Measurements from ENCODE around the gene SLC25A38. TPM values are rescaled to one million over a fixed set of nuclear protein-coding genes. Genes with fewer than 3 reads are reported as not detected.

Gene SLC25A38
- total RNA-seq, 1 experiment from 2014 or later: 48.2 TPM

- Histone ChIP-seq H3K27ac (ENCODE audit: insufficient read length, low read depth, low read length) (no peak overlapping the region), H3K27me3 (ENCODE audit: insufficient read depth, low read length) (no peaks in the 10 kb centered on the region), H3K23ac (ENCODE audit: insufficient read length, low read depth, low read length) (no peak overlapping the region), H4K8ac (replicated peaks; ENCODE audit: insufficient read length, low read depth, low read length) (no peak overlapping the region), H3K14ac (ENCODE audit: insufficient read depth, low read length) (no peak overlapping the region), H2AFZ (ENCODE audit: low read length) (no peak overlapping the region), H3K18ac (ENCODE audit: insufficient read length, low read depth, low read length) (no peak overlapping the region), H3T11ph (ENCODE audit: low read length) (no peak overlapping the region), H2BK12ac (ENCODE audit: insufficient read length, low read depth, low read length) (no peak overlapping the region), H4K91ac (ENCODE audit: insufficient read length, low read depth, low read length) (no peak overlapping the region), H3K79me2 (ENCODE audit: insufficient read depth, low read length) (no peaks in the 10 kb centered on the region), H3K9me3 (ENCODE audit: control insufficient read depth, low read depth, low read length) (no peaks in the 10 kb centered on the region), H4K5ac (ENCODE audit: insufficient read length, low read depth, low read length) (no peak overlapping the region), H2BK20ac (ENCODE audit: low read depth, low read length, poor library complexity, severe bottlenecking) (no peak overlapping the region), H3K23me2 (ENCODE audit: insufficient read length, low read depth, low read length, poor library complexity, severe bottlenecking) (no peaks in the 10 kb centered on the region), H4K20me1 (ENCODE audit: control insufficient read depth, insufficient read depth, insufficient read length) (no peaks in the 10 kb centered on the region), H2BK5ac (ENCODE audit: insufficient read length, low read length) (no peak overlapping the region), H2AK5ac (ENCODE audit: insufficient read length, low read length) (no peak overlapping the region), H2BK15ac (ENCODE audit: low read depth, low read length) (no peak overlapping the region), H3K56ac (ENCODE audit: insufficient read length, low read depth, low read length) (no peak overlapping the region), H3K79me1 (ENCODE audit: insufficient read depth, low read depth, low read length, poor library complexity, severe bottlenecking) (no peaks in the 10 kb centered on the region), H3K9ac (ENCODE audit: extremely low read depth, insufficient read length, low read length) (no peak overlapping the region), H3K4ac (ENCODE audit: low read depth, low read length) (no peak overlapping the region), H3K4me2 (ENCODE audit: insufficient read depth, insufficient read length, low read length) (no peak overlapping the region), H3K4me1 (ENCODE audit: insufficient read depth, low read length) (no peaks in the 10 kb centered on the region; the same call in 1 of the 2 replicates), H2BK120ac (ENCODE audit: low read depth, low read length, poor library complexity, severe bottlenecking) (no peak overlapping the region)
- DNase-seq: no peak
- Mint-ChIP-seq H3K27ac (no peak overlapping the region), H3K36me3 (ENCODE audit: insufficient read depth in 1 of 3, low read depth in 3 of 3) (peaks cover 0 to 10% (median 2%) of the 10 kb centered on the region in 3 experiments; a peak in 2 of 7 replicates), H3K4me3 (no peak overlapping the region), H3K9me3 (peaks cover 3 to 4% of the 10 kb centered on the region in 2 experiments; a peak in 4 of 5 replicates), H3K4me1 (peaks cover 18 to 20% of the 10 kb centered on the region in 2 experiments), H3K27me3 (ENCODE audit: low read depth) (peaks cover 2% of the 10 kb centered on the region)
- no CpG with 5 or more reads among the region's 4 CpGs for WGBS (ENCODE audit: extremely low coverage, insufficient read length, low lambda C conversion rate)
- no peak for TF ChIP-seq CTCF (conservative IDR thresholded peaks at IDR 0.05)
Observed at GRCh38 chr3:39334205-39334604, 49.0 kb upstream of the SLC25A38 start.

Data from H9 (cell line).